ENCODE results near the gene GTF2A2.
"Not testable (repeated sequence)": the region's sequence is repeated elsewhere in the genome, so short reads cannot be mapped to it uniquely, and the experiment has no call there.

GTF2A2 gene

GRCh38 chr15:59674361-59674877, 17.1 kb upstream of the GTF2A2 start:
- DNase-seq (ENCODE audit: low read depth in 3 of 3), result no peak

- no peak for DNase-seq (ENCODE audit: low read depth in 3 of 3)
These were observed 11.2 kb upstream of the GTF2A2 start for GRCh38 chr15:59668556-59668955.

- no peak for DNase-seq (ENCODE audit: low read depth in 3 of 3)
These were observed 4.9 kb upstream of the GTF2A2 start for GRCh38 chr15:59662260-59662659.

- DNase-seq (ENCODE audit: low read depth in 3 of 3), result no peak
These were observed 2.1 kb upstream of the GTF2A2 start for GRCh38 chr15:59659366-59659765.

GRCh38 chr15:59657635-59658125, 365 bp upstream of the GTF2A2 start:
- peak in 1 of 3 experiments; percentile 7 for DNase-seq (ENCODE audit: low read depth in 3 of 3)

- no peak for DNase-seq (ENCODE audit: low read depth in 3 of 3)
These were observed 3.3 kb downstream of the GTF2A2 start for GRCh38 chr15:59654046-59654445.

GRCh38 chr15:59649603-59650002, 7.7 kb downstream of the GTF2A2 start:
- DNase-seq (ENCODE audit: low read depth in 3 of 3), result no peak

- no peak for DNase-seq (ENCODE audit: low read depth in 3 of 3)
These were observed 10.2 kb downstream of the GTF2A2 start for GRCh38 chr15:59647085-59647484.

- DNase-seq (ENCODE audit: low read depth in 3 of 3), result no peak
These were observed 11.0 kb downstream of the GTF2A2 start for GRCh38 chr15:59646277-59646676.

- DNase-seq (ENCODE audit: low read depth in 3 of 3), result not testable (repeated sequence)
These were observed 11.5 kb downstream of the GTF2A2 start for GRCh38 chr15:59645812-59646211.

- no peak for DNase-seq (ENCODE audit: low read depth in 3 of 3)
These were observed 12.6 kb downstream of the GTF2A2 start for GRCh38 chr15:59644756-59645155.

GRCh38 chr15:59642351-59642750, 15.0 kb downstream of the GTF2A2 start:
- no peak for DNase-seq (ENCODE audit: low read depth in 3 of 3)

- not testable (repeated sequence) for DNase-seq (ENCODE audit: low read depth in 3 of 3)
These were observed 19.8 kb downstream of the GTF2A2 start for GRCh38 chr15:59637507-59637906.

GRCh38 chr15:59636184-59636583, 21.1 kb downstream of the GTF2A2 start:
- DNase-seq (ENCODE audit: low read depth in 3 of 3), result no peak

- DNase-seq (ENCODE audit: low read depth in 3 of 3), result no peak
These were observed 24.6 kb downstream of the GTF2A2 start for GRCh38 chr15:59632714-59633113.

GRCh38 chr15:59622289-59622688, 35.0 kb downstream of the GTF2A2 start:
- DNase-seq (ENCODE audit: low read depth in 3 of 3), result peak in 2 of 3 experiments; percentile 3 to 53

GRCh38 chr15:59618406-59618805, 38.9 kb downstream of the GTF2A2 start:
- DNase-seq (ENCODE audit: low read depth in 3 of 3), result no peak

GRCh38 chr15:59616379-59616778, 40.9 kb downstream of the GTF2A2 start:
- DNase-seq (ENCODE audit: low read depth in 3 of 3), result no peak

- DNase-seq (ENCODE audit: low read depth in 3 of 3), result no peak
These were observed 41.7 kb downstream of the GTF2A2 start for GRCh38 chr15:59615661-59616060.

GRCh38 chr15:59614153-59614552, 43.2 kb downstream of the GTF2A2 start:
- DNase-seq (ENCODE audit: low read depth in 3 of 3), result no peak

- DNase-seq (ENCODE audit: low read depth in 3 of 3), result no peak
These were observed 45.7 kb downstream of the GTF2A2 start, which contains the start of gene GCNT3 for GRCh38 chr15:59611276-59612260. Gene GCNT3, plus strand, starts transcription at chr15:59611783. Its CDS starts 6,456 bp downstream, at chr15:59618239.

GRCh38 chr15:59609730-59610712, 47.3 kb downstream of the GTF2A2 start:
- DNase-seq (ENCODE audit: low read depth in 3 of 3), result no peak

Data from stimulated activated CD4-positive, alpha-beta T cell treated with anti-CD3 and anti-CD28 coated beads, TNF-alpha, amount 100 ng/mL, for 24 hours (primary cell).